ENCODE results near the gene NUP98. TPM values are rescaled to one million over a fixed set of nuclear protein-coding genes. Genes with fewer than 3 reads are reported as not detected.

NUP98 gene
- total RNA-seq, 1 experiment from 2014 or later: 82.4 TPM

DNA sequence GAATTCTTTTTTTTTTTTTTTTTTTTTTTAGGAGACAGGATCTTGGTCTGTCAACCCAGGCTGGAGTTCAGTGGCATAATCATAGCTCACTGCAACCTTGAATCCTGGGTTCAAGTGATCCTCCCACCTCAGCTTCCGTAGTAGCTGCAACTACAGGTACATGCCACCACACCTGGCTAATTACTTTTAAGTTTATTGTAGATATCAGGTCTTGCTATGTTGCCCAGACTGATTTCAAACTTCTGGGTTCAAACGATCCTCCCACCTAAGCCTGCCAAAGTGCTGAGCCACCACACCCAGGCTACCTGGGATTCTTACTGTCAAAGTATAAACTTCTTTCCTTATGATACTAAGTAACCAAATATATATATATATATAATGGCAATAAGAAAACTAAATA, 75.3 kb downstream of the NUP98 start:
- no peak overlapping the region for H3K4me3 ChIP-seq (ENCODE audit: low read depth, low read length, poor library complexity, severe bottlenecking)
- ChIA-PET POLR2A (ENCODE audit: low non-redundant PET) (no interaction called here), CTCF (no interaction called here)
- no TSS peak for BruUV-seq (replicated peaks)
- intact Hi-C loops (cut with micrococcal nuclease; ENCODE audit: unreplicated experiment): loop anchor here (10.0 kb wide), 1 partner anchor 53 kb away; no protein-coding TSS in a partner anchor
- DNase-seq (ENCODE audit: low spot score): no peak
- H3K36me3 ChIP-seq (ENCODE audit: insufficient read depth, low read length, poor library complexity, severe bottlenecking): peaks cover 78% of the 10 kb centered on the region
- TF ChIP-seq EZH2 (IDR thresholded peaks at IDR 0.05; ENCODE audit: borderline replicate concordance, low read depth, low read length, poor library complexity, severe bottlenecking): no peak
- TF ChIP-seq, protein P1, sequence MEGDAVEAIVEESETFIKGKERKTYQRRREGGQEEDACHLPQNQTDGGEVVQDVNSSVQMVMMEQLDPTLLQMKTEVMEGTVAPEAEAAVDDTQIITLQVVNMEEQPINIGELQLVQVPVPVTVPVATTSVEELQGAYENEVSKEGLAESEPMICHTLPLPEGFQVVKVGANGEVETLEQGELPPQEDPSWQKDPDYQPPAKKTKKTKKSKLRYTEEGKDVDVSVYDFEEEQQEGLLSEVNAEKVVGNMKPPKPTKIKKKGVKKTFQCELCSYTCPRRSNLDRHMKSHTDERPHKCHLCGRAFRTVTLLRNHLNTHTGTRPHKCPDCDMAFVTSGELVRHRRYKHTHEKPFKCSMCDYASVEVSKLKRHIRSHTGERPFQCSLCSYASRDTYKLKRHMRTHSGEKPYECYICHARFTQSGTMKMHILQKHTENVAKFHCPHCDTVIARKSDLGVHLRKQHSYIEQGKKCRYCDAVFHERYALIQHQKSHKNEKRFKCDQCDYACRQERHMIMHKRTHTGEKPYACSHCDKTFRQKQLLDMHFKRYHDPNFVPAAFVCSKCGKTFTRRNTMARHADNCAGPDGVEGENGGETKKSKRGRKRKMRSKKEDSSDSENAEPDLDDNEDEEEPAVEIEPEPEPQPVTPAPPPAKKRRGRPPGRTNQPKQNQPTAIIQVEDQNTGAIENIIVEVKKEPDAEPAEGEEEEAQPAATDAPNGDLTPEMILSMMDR (conservative IDR thresholded peaks at IDR 0.05; ENCODE audit: low read depth, low read length): no peak
- no peaks in the 10 kb centered on the region for H3K27me3 ChIP-seq (replicated peaks; ENCODE audit: insufficient read depth, low read depth, low read length, poor library complexity)
- H3K27ac ChIP-seq (ENCODE audit: low read depth, low read length, poor library complexity, severe bottlenecking): no peak overlapping the region
- no peaks in the 10 kb centered on the region for H3K9me3 ChIP-seq (ENCODE audit: low read depth, low read length, poor library complexity, severe bottlenecking)
- peaks cover 7% of the 10 kb centered on the region for H3K4me1 ChIP-seq (ENCODE audit: insufficient read depth, low read length, poor library complexity, severe bottlenecking)

DNA sequence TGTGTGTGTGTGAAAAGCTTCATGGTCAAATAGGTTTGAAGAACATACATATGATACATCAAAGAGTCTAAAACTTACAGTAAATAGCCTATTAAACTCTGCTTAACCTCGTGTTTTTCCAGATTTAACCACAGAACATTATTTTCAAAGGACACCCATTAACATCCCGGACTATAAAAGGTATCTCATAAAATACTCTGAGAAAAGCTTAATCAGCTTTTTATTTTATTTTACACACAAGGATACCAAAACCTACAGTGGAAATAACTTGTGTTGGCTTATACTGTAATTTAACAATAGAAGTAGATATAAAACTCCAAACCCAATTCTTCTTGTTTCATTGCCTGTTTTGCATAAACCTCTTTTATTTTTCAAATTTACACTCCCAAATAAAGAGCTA, 76.4 kb downstream of the NUP98 start:
- BruUV-seq (replicated peaks): no TSS peak
- ChIA-PET POLR2A (ENCODE audit: low non-redundant PET) (no interaction called here), CTCF (no interaction called here)
- H3K27ac ChIP-seq (ENCODE audit: low read depth, low read length, poor library complexity, severe bottlenecking): no peak overlapping the region
- no peak overlapping the region for H3K4me3 ChIP-seq (ENCODE audit: low read depth, low read length, poor library complexity, severe bottlenecking)
- H3K4me1 ChIP-seq (ENCODE audit: insufficient read depth, low read length, poor library complexity, severe bottlenecking): peaks cover 7% of the 10 kb centered on the region
- DNase-seq (ENCODE audit: low spot score): no peak
- TF ChIP-seq EZH2 (IDR thresholded peaks at IDR 0.05; ENCODE audit: borderline replicate concordance, low read depth, low read length, poor library complexity, severe bottlenecking): no peak
- TF ChIP-seq, protein P1 (conservative IDR thresholded peaks at IDR 0.05; ENCODE audit: low read depth, low read length): no peak
- H3K9me3 ChIP-seq (ENCODE audit: low read depth, low read length, poor library complexity, severe bottlenecking): no peaks in the 10 kb centered on the region
- no peaks in the 10 kb centered on the region for H3K27me3 ChIP-seq (replicated peaks; ENCODE audit: insufficient read depth, low read depth, low read length, poor library complexity)
- intact Hi-C loops (cut with micrococcal nuclease; ENCODE audit: unreplicated experiment): loop anchor here (10.0 kb wide), 1 partner anchor 54 kb away; no protein-coding TSS in a partner anchor
- peaks cover 84% of the 10 kb centered on the region for H3K36me3 ChIP-seq (ENCODE audit: insufficient read depth, low read length, poor library complexity, severe bottlenecking)

DNA sequence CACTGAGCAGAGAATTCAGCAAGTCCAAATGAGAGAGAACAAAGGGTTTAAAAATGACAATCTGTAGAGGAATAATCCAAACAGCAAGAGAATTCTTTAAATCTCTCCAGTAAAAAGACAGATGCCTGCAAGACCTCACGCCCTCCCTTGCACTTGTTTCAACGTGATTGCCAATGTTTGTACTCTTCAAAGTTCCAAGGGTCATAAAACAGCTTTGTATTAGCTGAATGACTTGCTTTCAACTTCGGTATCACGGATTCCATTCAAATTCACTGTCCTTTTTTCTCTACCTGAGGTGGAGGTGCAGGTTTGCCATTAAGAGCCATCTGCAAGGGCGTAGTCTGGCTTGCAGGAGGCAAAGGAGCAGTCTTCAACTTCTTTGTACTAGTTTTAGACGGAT, 85.1 kb downstream of the NUP98 start:
- CTCF ChIA-PET: no interaction called here
- H3K4me3 ChIP-seq (ENCODE audit: low read depth, low read length, poor library complexity, severe bottlenecking): no peak overlapping the region
- no peaks in the 10 kb centered on the region for H3K9me3 ChIP-seq (ENCODE audit: low read depth, low read length, poor library complexity, severe bottlenecking)
- TF ChIP-seq, protein P1 (conservative IDR thresholded peaks at IDR 0.05; ENCODE audit: low read depth, low read length): no peak
- TF ChIP-seq EZH2 (IDR thresholded peaks at IDR 0.05; ENCODE audit: borderline replicate concordance, low read depth, low read length, poor library complexity, severe bottlenecking): no peak
- H3K27me3 ChIP-seq (replicated peaks; ENCODE audit: insufficient read depth, low read depth, low read length, poor library complexity): no peaks in the 10 kb centered on the region
- H3K4me1 ChIP-seq (ENCODE audit: insufficient read depth, low read length, poor library complexity, severe bottlenecking): no peaks in the 10 kb centered on the region
- H3K36me3 ChIP-seq (ENCODE audit: insufficient read depth, low read length, poor library complexity, severe bottlenecking): peaks cover 48% of the 10 kb centered on the region
- H3K27ac ChIP-seq (ENCODE audit: low read depth, low read length, poor library complexity, severe bottlenecking): no peak overlapping the region
- no TSS peak for BruUV-seq (replicated peaks)
- intact Hi-C loops (cut with micrococcal nuclease; ENCODE audit: unreplicated experiment): no loop called here
- POLR2A ChIA-PET (ENCODE audit: low non-redundant PET): no interaction called here
- no peak for DNase-seq (ENCODE audit: low spot score)

All from A673 (cell line).